HEK293T (cell line): Measurements from ENCODE around the gene PRKCA.

Experiments used
- BHLHE40 ChIP-seq: fragments of 450-650 bp; IDR thresholded peaks from 2 replicates; pipeline ENCODE4 v1.6.1; 2016; ENCODE audit warnings: mild to moderate bottlenecking, moderate library complexity, borderline replicate concordance
- ELF4 ChIP-seq: fragments of 450-650 bp; IDR thresholded peaks from 2 replicates; pipeline ENCODE4 v1.6.1; 2017; ENCODE audit warnings: antibody characterized with exemption
- FOXM1 ChIP-seq: fragments of 450-650 bp; IDR thresholded peaks from 2 replicates; pipeline ENCODE4 v1.6.1; 2017; ENCODE audit warnings: mild to moderate bottlenecking, borderline replicate concordance
- TARDBP ChIP-seq: fragments of 450-650 bp; IDR thresholded peaks from 2 replicates; pipeline ENCODE4 v1.6.1; 2016
- TF ChIP-seq, protein P1 (sequence below): fragments of 450-650 bp; IDR thresholded peaks from 2 replicates; pipeline ENCODE4 v1.6.1; 2016

DNA sequence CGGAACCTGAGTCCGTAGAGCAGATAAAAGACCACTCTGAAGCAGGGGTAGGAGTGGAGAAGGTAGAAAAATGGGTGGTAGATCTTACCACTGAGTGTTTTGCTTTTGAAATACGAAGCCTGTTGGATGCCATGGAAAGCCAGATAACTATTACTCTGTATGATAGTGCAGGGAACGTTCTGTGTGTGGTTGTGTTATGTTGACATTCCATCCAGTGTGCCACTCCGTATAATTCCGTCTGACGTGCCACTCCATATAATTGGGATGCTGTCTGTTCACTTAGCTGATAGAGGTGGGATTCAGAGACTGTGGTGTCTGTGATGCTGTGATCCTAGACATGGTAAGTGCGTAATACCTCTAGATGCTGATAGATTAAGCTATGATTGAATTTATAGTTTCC lies 269.3 kb downstream of the PRKCA start:
- TF ChIP-seq ELF4, result no peak
- TF ChIP-seq, protein P1, sequence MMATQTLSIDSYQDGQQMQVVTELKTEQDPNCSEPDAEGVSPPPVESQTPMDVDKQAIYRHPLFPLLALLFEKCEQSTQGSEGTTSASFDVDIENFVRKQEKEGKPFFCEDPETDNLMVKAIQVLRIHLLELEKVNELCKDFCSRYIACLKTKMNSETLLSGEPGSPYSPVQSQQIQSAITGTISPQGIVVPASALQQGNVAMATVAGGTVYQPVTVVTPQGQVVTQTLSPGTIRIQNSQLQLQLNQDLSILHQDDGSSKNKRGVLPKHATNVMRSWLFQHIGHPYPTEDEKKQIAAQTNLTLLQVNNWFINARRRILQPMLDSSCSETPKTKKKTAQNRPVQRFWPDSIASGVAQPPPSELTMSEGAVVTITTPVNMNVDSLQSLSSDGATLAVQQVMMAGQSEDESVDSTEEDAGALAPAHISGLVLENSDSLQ, result no peak
- no peak for TF ChIP-seq FOXM1
- TF ChIP-seq TARDBP, result no peak
- TF ChIP-seq BHLHE40, result no peak
